Ishikawa (cell line): ENCODE data around the gene PITPNM1.

Experiments
- CEBPB ChIP-seq: IDR thresholded peaks from 2 replicates; pipeline ENCODE4 v1.6.1; 2012
- EGR1 ChIP-seq: IDR thresholded peaks from 2 replicates; pipeline ENCODE4 v1.6.1; 2012
- EP300 ChIP-seq: IDR thresholded peaks from 2 replicates; pipeline ENCODE4 v1.6.1; 2012; ENCODE audit warnings: borderline replicate concordance
- RAD21 ChIP-seq: IDR thresholded peaks from 2 replicates; pipeline ENCODE4 v1.6.1; 2012; ENCODE audit warnings: low read depth
- TAF1 ChIP-seq: IDR thresholded peaks from 2 replicates; pipeline ENCODE4 v1.6.1; 2012; ENCODE audit warnings: low read depth, mild to moderate bottlenecking
- TCF12 ChIP-seq: IDR thresholded peaks from 2 replicates; pipeline ENCODE4 v1.6.1; 2012; ENCODE audit warnings: low read depth
- TEAD4 ChIP-seq: IDR thresholded peaks from 2 replicates; pipeline ENCODE4 v1.6.1; 2012
- YY1 ChIP-seq: IDR thresholded peaks from 2 replicates; pipeline ENCODE4 v1.6.1; 2012; ENCODE audit warnings: low read depth
- ZBTB7A ChIP-seq: IDR thresholded peaks from 2 replicates; pipeline ENCODE4 v1.6.1; 2012; ENCODE audit warnings: low read depth

- TF ChIP-seq YY1 (no peak), EP300 (no peak), TAF1 (no peak), RAD21 (no peak), TCF12 (no peak), EGR1 (no peak), CEBPB (no peak), TEAD4 (no peak), ZBTB7A (0 out of 2 replicates have a peak, but pooled peaks have one; percentile 24)
Measured at GRCh38 chr11:67489203-67489884, 15.8 kb downstream of the PITPNM1 start.
